HepG2 (cell line): ENCODE measurements around the gene EPB41L5. TPM values are rescaled to one million over a fixed set of nuclear protein-coding genes. Genes with fewer than 3 reads are reported as not detected.
A peak's percentile ranks its signal among the peaks of the same experiment; 100 is the strongest.

Source experiments
- CENPT ChIP-seq: sonication (generic); formaldehyde crosslinking; IDR thresholded peaks from 2 replicates; pipeline ENCODE4 v1.8.0; 2022; ENCODE audit warnings: low read depth, mild to moderate bottlenecking, moderate library complexity, missing genetic modification reagents
- DMTF1 ChIP-seq: sonication (generic); formaldehyde crosslinking; IDR thresholded peaks from 2 replicates; pipeline ENCODE4 v1.4.0; 2020; ENCODE audit warnings: mild to moderate bottlenecking, missing genetic modification reagents
- EP300 ChIP-seq, 3 experiments: sonication (generic) in 1 of 3; formaldehyde crosslinking in 1 of 3; IDR thresholded peaks; 2 replicates each; pipeline versions ENCODE4 v1.5.1 to v1.6.1; 2011 to 2020; ENCODE audit warnings: low read depth in 2 of 3, low read length in 2 of 3, borderline replicate concordance in 1 of 3, improper control_type of control experiment in 1 of 3, mild to moderate bottlenecking in 1 of 3, missing genetic modification reagents in 1 of 3, moderate library complexity in 1 of 3
- HES4 ChIP-seq: sonication (generic); formaldehyde crosslinking; IDR thresholded peaks from 2 replicates; pipeline ENCODE4 v1.9.0; 2021; ENCODE audit warnings: mild to moderate bottlenecking, missing genetic modification reagents, borderline replicate concordance
- HOXA3 ChIP-seq: sonication (generic); formaldehyde crosslinking; IDR thresholded peaks from 2 replicates; pipeline ENCODE4 v1.5.0; 2020; ENCODE audit warnings: missing genetic modification reagents
- KLF12 ChIP-seq: sonication (generic); formaldehyde crosslinking; IDR thresholded peaks from 2 replicates; pipeline ENCODE4 v1.4.0; 2020; ENCODE audit warnings: missing genetic modification reagents, borderline replicate concordance
- MAZ ChIP-seq, 2 experiments: sonication (generic) in 1 of 2; formaldehyde crosslinking in 1 of 2; IDR thresholded peaks; 2 replicates each; pipeline versions ENCODE4 v1.5.0 to v1.6.1; 2012 to 2020; ENCODE audit warnings: low read depth in 2 of 2, mild to moderate bottlenecking in 2 of 2, borderline replicate concordance in 1 of 2, improper control_type of control experiment in 1 of 2, low read length in 1 of 2, missing genetic modification reagents in 1 of 2, moderate library complexity in 1 of 2
- MTF2 ChIP-seq: sonication (generic); formaldehyde crosslinking; IDR thresholded peaks from 2 replicates; pipeline ENCODE4 v1.5.0; 2020; ENCODE audit warnings: missing genetic modification reagents, borderline replicate concordance
- MYNN ChIP-seq: sonication (generic); formaldehyde crosslinking; IDR thresholded peaks from 2 replicates; pipeline ENCODE4 v1.4.0; 2020; ENCODE audit warnings: mild to moderate bottlenecking, low read depth, missing genetic modification reagents
- RNF219 ChIP-seq: sonication (generic); formaldehyde crosslinking; IDR thresholded peaks from 2 replicates; pipeline ENCODE4 v1.5.0; 2020; ENCODE audit warnings: mild to moderate bottlenecking, missing genetic modification reagents
- TIGD3 ChIP-seq: sonication (generic); formaldehyde crosslinking; IDR thresholded peaks from 2 replicates; pipeline ENCODE4 v1.5.1; 2020; ENCODE audit warnings: mild to moderate bottlenecking, missing genetic modification reagents, borderline replicate concordance
- ZBTB21 ChIP-seq: sonication (generic); formaldehyde crosslinking; IDR thresholded peaks from 2 replicates; pipeline ENCODE4 v1.4.0; 2020; ENCODE audit warnings: missing genetic modification reagents
- ZNF451 ChIP-seq: sonication (generic); formaldehyde crosslinking; IDR thresholded peaks from 2 replicates; pipeline ENCODE4 v1.5.0; 2020; ENCODE audit warnings: mild to moderate bottlenecking, missing genetic modification reagents
- ZNF652 ChIP-seq: IDR thresholded peaks from 2 replicates; pipeline ENCODE4 v1.6.1; 2016; ENCODE audit warnings: low read depth, borderline replicate concordance
- ZNF761 ChIP-seq: sonication (generic); formaldehyde crosslinking; conservative IDR thresholded peaks from 2 replicates; pipeline ENCODE4 v1.4.0; 2020; ENCODE audit warnings: mild to moderate bottlenecking, missing genetic modification reagents
- ZNF775 ChIP-seq: sonication (generic); formaldehyde crosslinking; IDR thresholded peaks from 2 replicates; pipeline ENCODE4 v1.4.0; 2020; ENCODE audit warnings: missing genetic modification reagents, mild to moderate bottlenecking, moderate library complexity, borderline replicate concordance
- ZSCAN22 ChIP-seq: sonication (generic); formaldehyde crosslinking; IDR thresholded peaks from 2 replicates; pipeline ENCODE4 v1.4.0; 2020; ENCODE audit warnings: mild to moderate bottlenecking, missing genetic modification reagents
- ZSCAN29 ChIP-seq: sonication (generic); formaldehyde crosslinking; conservative IDR thresholded peaks from 2 replicates; pipeline ENCODE4 v1.4.0; 2020; ENCODE audit warnings: mild to moderate bottlenecking, missing genetic modification reagents
- ZSCAN5A ChIP-seq: sonication (generic); formaldehyde crosslinking; IDR thresholded peaks from 2 replicates; pipeline ENCODE4 v1.8.0; 2022; ENCODE audit warnings: mild to moderate bottlenecking, missing genetic modification reagents, borderline replicate concordance
- polyA plus RNA-seq, 8 experiments: library from polyadenylated mRNA; depleted of rRNA in 3 of 8; stranded (reverse) in 7 of 8; unstranded in 1 of 8; fragments of >200 nt; fragmentation: Illumina TruSeq in 4 of 8; extraction: Trizol in 4 of 8; gene quantifications; 2 replicates each; pipeline versions ENCODE4 v1.2.1 to v1.2.3, GENCODE V29; 2011 to 2016; ENCODE audit warnings: low read depth in 4 of 8, missing spikeins in 1 of 8, mixed read lengths in 1 of 8; ENCODE audit not compliant: insufficient read depth in 1 of 8
- total RNA-seq, 5 experiments: library from RNA; depleted of rRNA; stranded (reverse); fragments of >200 nt; fragmentation: Illumina TruSeq; extraction: Trizol; gene quantifications; 2 replicates each; pipeline ENCODE4 v1.2.3, GENCODE V29; 2016; ENCODE audit warnings: low read depth in 1 of 5
- TF ChIP-seq, protein P1 (sequence below): sonication (generic); formaldehyde crosslinking; IDR thresholded peaks from 2 replicates; pipeline ENCODE4 v1.8.1; 2023; ENCODE audit warnings: mild to moderate bottlenecking, missing genetic modification reagents, borderline replicate concordance

EPB41L5 gene
- total and polyA plus RNA-seq, 2 of the 13 experiments (the other 11 are each of a cell fraction or from before 2014, with no cell fraction given): 40.5 to 47.5 TPM

DNA sequence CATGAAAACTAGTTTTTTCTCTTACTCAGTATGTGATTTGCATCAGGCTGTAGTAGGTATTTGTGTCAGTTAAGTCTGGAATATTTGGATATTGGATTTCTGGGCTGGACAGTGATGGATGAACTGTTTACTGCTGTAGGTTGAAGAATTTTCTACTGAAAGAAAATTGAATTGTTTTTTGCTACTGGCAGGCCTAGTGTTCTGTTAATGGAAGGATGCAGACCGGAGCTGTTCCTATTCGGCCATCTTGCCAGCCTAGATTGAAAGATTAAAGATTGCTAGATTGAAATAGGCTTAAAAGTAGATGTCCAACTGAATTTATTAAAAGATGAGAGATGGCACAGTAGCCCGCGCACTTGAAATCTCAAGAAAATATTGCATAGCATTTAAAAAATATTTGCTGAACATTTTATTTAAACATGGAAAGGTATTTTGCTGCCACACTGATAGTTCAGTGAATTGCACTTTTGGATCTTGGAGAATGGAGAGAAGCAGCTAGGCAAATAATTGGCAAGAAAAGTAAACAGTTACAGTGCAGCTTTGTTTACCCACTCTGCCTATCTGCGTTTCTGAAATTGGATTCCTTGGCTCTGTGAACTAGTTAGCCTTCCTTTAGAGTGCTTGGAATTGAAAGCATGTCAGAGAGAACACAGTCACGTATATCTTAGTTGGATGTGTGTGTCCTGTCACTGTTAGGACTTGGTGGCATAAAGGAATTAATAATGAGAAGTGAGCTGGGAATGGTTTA lies 54.1 kb downstream of the EPB41L5 start (continued):
- TF ChIP-seq ZSCAN29 (CRISPR knock-in tag) (0 out of 2 replicates have a peak, but pooled peaks have one; percentile 81), ZSCAN22 (CRISPR knock-in tag) (no peak), ZSCAN5A (peak; percentile 86; the same call in 1 of the 2 replicates), HES4 (CRISPR knock-in tag) (no peak), MAZ (IDR thresholded peaks at IDR 0.05; ENCODE audit: borderline replicate concordance, low read depth, low read length) (no peak), MAZ (CRISPR knock-in tag; IDR thresholded peaks at IDR 0.05; ENCODE audit: low read depth) (no peak), ZBTB21 (CRISPR knock-in tag) (no peak), KLF12 (CRISPR knock-in tag) (no peak), ZNF761 (CRISPR knock-in tag) (peak; percentile 86), HOXA3 (CRISPR knock-in tag) (peak; percentile 86), DMTF1 (CRISPR knock-in tag) (no peak), CENPT (CRISPR knock-in tag) (no peak), ZNF775 (peak; percentile 100), RNF219 (CRISPR knock-in tag) (no peak), ZNF451 (no peak), ZNF652 (CRISPR knock-in tag) (peak; percentile 27; the same call in 1 of the 2 replicates), TIGD3 (no peak), MYNN (no peak), EP300 (IDR thresholded peaks at IDR 0.05; ENCODE audit: low read depth in 2 of 2, low read length in 2 of 2) (peak in 1 of 2 experiments; percentile 95; a peak in 3 of 4 replicates), EP300 (CRISPR knock-in tag; IDR thresholded peaks at IDR 0.05; ENCODE audit: borderline replicate concordance) (peak; percentile 83), MTF2 (CRISPR knock-in tag) (0 out of 2 replicates have a peak, but pooled peaks have one; percentile 46)
- TF ChIP-seq, protein P1, sequence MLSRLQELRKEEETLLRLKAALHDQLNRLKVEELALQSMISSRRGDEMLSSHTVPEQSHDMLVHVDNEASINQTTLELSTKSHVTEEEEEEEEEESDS (CRISPR knock-in tag): peak; percentile 83; the same call in 1 of the 2 replicates
